Measurements from ENCODE around the gene UBE2J2.
"Not testable (repeated sequence)": the region's sequence is repeated elsewhere in the genome, so short reads cannot be mapped to it uniquely, and the experiment has no call there.

UBE2J2 gene

GRCh38 chr1:1255078-1255477, 18.6 kb downstream of the UBE2J2 start:
- DNase-seq, result no peak

GRCh38 chr1:1254667-1254998, 19.0 kb downstream of the UBE2J2 start:
- DNase-seq, result no peak

- no peak for DNase-seq
Observed at GRCh38 chr1:1253972-1254666, 19.5 kb downstream of the UBE2J2 start.

DNA sequence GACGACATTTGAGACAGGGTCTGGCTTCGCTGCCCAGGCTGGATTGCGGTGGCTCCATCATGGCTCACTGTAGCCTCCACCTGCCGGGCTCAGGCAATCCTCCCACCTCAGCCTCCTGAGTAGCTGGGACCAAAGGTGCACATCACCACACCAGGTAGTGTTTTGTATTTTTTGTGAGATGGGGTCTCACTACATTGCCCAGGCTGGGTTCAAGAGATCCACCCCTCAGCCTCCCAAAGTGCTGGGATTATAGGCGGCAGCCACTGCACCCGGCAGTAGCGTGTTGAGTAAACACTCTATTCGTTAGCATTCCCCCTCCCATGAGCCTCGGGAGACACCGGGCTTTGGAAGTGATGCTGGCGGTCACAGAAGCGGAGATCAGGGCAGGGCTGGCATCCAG, 20.3 kb downstream of the UBE2J2 start:
- no peak for DNase-seq

DNA sequence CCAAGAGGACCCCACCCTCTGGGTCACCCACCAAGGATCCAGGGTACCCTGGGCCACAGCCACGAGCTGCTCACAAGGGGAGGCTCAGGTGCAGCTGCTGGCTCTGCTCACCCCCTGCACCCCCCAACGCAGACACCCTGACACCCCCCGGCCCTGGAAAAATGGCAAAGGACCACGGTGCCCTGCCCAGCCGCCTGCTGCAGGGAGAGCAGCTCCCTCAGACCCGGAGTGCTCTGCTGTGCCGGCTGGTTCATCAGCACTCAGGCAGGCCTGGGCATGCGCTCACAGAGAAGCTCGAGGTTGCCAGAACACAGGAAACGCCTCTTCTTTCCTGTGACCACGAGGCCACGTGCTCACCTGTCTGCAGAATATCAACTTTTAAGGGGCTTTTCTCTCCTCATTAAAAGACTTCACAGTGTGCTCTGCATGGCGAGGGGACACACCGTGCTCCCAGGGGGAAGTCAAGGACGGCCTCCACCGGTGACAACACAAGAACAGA, 22.8 kb downstream of the UBE2J2 start:
- peak; percentile 75 for DNase-seq

- DNase-seq, result not testable (repeated sequence)
Observed at GRCh38 chr1:1248009-1248913, 25.4 kb downstream of the UBE2J2 start.

DNA sequence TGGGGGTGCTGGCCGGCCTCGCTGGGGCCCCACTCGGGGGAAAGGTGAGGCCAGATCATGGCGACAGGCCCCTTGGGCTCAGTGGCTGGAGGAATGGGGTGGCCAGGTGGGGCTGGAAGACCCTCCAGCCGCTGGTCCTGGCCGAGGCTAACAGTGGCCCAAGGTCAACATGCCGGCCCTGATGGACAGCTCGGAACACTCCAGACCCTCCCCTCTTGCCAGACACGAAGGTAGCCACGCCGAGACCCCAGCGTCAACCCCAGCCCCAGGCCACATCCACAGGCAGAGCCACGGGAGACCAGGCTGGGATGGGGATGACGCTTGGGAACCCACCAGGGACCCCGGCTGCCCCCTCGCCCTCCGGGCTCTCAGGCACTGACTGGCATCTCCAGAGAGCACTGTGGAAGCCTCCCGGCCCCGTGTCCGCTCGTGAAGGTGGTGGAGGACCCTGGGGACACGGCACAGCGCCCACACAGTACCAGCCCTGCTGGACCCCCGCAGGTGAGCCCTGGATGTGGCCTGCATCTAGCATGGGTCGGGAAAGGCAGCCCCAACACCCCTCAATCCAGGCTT, 26.2 kb downstream of the UBE2J2 start:
- no peak for DNase-seq

- no peak for DNase-seq
Observed at GRCh38 chr1:1246577-1247340, 26.9 kb downstream of the UBE2J2 start, which contains the start of gene C1QTNF12. TSS of gene C1QTNF12 (minus strand) at chr1:1246722. CDS start at chr1:1246690, 32 bp downstream.

GRCh38 chr1:1245817-1246576, 27.7 kb downstream of the UBE2J2 start:
- no peak for DNase-seq

- no peak for DNase-seq
Observed at GRCh38 chr1:1245178-1245816, 28.4 kb downstream of the UBE2J2 start.

GRCh38 chr1:1244192-1244811, 29.4 kb downstream of the UBE2J2 start:
- no peak for DNase-seq

DNA sequence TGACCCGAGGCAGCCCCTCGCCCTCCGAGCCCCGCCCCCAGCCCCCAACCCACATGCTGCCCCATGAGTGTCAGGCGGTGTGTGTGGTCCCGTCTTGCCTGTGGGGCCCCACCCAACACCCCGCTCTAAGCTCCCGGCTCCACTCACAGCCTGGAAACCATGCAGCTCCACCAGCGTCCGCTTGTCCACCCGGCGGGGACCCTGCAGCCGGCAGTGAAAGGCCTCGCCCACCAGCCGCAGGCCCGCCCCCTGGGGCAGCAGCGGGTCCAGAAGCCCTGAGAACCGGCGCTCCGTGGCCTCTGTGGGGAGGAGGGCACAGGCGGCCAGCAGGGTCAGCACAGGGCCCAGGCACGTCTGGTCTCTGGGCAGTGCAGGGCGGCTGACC, 29.9 kb downstream of the UBE2J2 start:
- DNase-seq, result no peak

GRCh38 chr1:1243266-1243660, 30.4 kb downstream of the UBE2J2 start:
- DNase-seq, result no peak

DNA sequence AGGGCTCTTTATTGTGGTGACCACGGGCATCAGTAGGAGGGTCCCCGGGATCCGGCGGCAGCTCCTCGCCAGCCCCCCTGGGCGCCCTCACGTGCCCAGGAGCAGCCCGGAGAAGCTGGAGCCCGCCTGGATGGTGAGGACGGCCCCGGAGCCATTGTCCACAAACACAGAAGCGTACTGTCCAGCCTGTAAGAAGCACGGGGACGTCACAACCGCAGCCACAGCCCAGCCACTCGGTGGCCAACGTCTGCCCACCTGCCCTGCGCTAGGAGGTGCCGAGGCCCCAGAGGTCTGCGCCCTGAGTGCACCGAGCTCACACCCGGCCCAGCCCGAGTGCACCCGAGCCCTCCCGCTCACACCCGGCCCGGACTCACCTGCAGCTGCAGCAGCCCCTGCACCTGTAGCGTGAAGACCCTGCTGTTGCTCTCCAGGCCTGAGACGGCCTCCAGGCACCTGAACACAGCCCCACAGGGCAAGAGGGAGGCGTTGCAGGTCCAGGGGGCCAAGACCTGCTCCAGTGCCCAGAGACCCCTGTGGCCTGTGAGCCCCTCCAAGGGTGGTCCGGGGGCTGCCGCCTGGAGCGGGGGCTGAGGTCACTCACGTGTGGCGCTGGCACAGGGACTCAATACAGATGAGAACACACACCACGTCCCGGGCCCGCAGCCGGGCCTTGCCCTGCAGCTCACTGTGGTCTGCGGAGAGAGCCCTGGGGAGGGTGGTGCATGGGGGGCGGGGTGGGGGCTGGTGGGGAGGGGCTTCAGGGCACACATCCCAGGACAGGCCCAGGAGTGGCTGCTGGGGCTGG, 31.0 kb downstream of the UBE2J2 start:
- no peak for DNase-seq

DNA sequence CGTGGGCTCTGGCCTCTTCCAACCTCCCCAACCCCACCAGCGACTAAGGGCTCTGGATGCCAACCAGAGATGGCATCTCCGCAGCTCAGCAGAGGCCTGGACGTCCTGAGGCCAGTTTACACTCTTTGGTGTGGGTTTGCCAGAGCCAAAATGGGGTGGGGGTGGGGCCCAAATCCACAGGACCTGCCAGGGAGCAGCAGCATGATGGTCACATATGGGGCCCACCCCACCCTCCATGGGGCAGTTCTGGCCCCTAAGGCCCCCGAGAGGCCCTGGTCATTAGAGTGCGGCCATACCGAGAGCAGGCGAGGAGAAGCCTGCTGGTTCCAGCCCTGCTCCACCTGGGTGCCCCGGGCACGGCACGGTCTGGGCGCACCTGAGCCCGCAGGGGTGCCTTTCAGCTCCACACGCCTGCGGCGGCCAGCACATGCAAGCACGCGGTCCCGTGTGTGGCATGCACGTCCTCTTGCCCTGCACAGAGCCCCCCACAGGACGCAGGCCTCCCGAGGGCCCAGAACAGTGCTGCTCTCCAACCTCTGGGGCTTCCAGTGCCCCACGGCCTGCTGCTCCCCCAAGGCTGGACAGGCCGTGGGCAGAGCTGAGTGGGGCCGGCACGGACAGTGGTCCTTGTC, 31.9 kb downstream of the UBE2J2 start:
- no peak for DNase-seq

DNA sequence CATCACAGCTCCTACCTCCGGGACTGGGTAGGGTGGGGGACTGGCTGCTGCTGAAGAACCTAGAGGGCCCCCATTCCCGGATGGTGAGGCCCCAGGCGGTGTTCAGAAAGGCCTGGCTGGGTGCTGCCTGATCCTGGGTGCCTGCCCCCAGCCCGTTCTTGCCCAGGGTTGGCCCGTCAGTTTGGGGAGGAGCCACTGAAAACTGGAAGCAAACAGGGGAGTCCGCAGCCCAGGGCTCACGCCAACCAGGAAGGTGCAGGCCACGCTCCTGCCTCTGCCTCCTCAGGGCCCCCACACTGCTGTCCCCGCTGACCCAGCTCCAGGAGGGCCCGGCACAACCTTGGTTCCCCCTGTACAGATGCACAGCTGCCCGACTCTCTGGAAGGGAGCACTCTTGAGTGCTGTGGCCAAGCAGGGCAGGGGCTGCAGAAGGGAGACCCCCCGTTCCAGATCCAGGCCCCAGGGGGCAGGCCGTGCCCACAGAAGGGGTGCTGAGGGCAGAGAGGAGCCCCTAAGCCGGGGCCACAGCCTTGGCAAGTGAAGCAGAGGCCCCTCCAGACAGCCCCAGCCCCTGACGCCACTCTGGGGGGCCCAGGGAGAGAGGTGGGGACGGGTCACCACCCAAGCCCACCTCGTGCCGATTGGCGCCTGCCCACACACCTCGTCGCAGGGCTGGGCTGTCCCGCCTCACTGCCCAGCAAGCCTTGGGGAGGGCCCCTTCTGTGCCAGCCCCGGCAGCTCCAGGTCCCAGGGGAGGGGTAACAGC, 32.6 kb downstream of the UBE2J2 start:
- DNase-seq, result no peak

- no peak for DNase-seq
Observed at GRCh38 chr1:1240348-1240732, 33.3 kb downstream of the UBE2J2 start.

GRCh38 chr1:1239614-1240347, 33.9 kb downstream of the UBE2J2 start:
- no peak for DNase-seq

All from central memory CD4-positive, alpha-beta T cell (primary cell).